ENCODE results near the gene SARS1.

SARS1 gene

DNA sequence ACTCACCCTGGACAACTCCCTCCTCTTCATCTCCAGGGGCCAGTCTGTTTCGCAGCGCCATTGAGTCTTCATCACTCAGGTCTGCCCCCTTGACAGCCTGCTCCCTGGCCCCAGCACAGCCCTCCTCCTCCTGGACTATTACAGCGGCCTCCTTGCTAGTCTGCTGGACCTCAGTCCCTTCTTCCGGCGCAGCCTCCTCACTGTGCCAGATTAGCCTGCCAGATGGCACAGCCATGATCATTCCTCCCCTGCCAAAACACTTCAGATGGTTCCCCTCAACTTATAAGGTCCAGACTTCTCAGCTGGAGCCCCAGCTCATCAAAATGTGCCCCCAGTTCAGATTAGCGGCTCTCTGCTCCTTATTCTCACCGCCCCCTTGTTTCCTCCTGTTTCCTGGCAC lies 28.7 kb downstream of the SARS1 start:
- Histone ChIP-seq H3K9me3 (no peaks in the 10 kb centered on the region), H3K4me3 (ENCODE audit: low read depth, low read length) (no peak overlapping the region), H3K27me3 (no peaks in the 10 kb centered on the region), H3K36me3 (peaks cover 23% of the 10 kb centered on the region), H3K4me1 (peaks cover 7% of the 10 kb centered on the region; the same call in 1 of the 2 replicates)
- no peak for DNase-seq
- TF ChIP-seq, protein P1, sequence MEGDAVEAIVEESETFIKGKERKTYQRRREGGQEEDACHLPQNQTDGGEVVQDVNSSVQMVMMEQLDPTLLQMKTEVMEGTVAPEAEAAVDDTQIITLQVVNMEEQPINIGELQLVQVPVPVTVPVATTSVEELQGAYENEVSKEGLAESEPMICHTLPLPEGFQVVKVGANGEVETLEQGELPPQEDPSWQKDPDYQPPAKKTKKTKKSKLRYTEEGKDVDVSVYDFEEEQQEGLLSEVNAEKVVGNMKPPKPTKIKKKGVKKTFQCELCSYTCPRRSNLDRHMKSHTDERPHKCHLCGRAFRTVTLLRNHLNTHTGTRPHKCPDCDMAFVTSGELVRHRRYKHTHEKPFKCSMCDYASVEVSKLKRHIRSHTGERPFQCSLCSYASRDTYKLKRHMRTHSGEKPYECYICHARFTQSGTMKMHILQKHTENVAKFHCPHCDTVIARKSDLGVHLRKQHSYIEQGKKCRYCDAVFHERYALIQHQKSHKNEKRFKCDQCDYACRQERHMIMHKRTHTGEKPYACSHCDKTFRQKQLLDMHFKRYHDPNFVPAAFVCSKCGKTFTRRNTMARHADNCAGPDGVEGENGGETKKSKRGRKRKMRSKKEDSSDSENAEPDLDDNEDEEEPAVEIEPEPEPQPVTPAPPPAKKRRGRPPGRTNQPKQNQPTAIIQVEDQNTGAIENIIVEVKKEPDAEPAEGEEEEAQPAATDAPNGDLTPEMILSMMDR (IDR thresholded peaks at IDR 0.05; ENCODE audit: low read depth, low read length): no peak

DNA sequence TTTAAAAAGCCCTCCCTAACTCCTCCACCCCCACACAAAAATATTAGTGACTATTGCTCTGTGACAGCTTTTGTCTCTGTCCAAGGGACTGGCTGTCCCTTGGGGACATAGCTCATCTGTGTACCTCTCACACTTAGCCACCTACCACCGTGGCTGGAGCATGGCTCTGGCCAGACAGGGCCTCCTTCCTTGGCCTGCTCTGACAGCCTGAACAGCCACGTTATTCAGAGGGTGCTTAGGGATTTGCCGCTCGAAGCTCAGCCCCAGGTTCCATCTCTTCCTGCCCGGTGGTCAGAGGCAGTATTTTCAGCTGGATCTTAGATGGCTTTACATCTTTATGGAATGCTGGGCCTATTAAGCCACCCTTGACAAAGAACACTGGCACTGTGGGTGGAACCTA lies 29.5 kb downstream of the SARS1 start:
- no peak for DNase-seq
- Histone ChIP-seq H3K9me3 (no peaks in the 10 kb centered on the region), H3K4me3 (ENCODE audit: low read depth, low read length) (no peak overlapping the region), H3K36me3 (peaks cover 14% of the 10 kb centered on the region), H3K27me3 (no peaks in the 10 kb centered on the region), H3K4me1 (peaks cover 7% of the 10 kb centered on the region; the same call in 1 of the 2 replicates)
- TF ChIP-seq, protein P1 (IDR thresholded peaks at IDR 0.05; ENCODE audit: low read depth, low read length): no peak

DNA sequence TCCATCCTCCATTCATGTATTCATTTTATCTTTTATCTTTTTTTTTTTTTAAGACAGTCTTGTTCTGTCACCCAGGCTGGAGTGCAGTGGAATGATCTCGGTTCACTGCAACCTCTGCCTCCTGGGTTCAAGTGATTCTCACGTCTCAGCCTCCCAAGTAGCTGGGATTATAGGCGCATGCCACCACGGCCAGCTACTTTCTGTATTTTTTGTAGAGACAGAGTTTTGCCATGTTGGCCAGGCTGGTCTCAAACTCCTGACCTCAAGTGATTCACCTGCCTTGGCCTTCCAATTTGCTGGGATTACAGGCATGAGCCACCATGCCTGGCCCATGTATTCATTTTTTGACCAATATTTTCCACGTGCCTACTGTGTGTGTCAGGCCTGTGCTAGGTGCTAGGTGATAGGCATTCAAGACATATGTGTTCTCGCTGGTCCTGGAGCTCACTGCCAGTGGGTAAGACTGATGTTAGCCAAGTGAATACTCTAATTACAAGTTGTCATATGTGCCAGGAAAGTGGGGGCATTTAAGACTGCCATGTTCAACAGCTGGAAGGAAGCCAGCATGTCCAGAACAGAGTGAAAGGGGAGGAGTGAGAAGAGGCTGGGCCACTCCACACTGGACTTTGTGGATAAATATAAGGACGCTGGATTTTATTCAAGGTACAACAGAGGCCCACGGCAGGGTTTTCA lies 30.3 kb downstream of the SARS1 start:
- Histone ChIP-seq H3K9me3 (no peaks in the 10 kb centered on the region), H3K4me3 (ENCODE audit: low read depth, low read length) (no peak overlapping the region), H3K27me3 (no peaks in the 10 kb centered on the region), H3K36me3 (peaks cover 6% of the 10 kb centered on the region), H3K4me1 (peaks cover 9% of the 10 kb centered on the region; the same call in 1 of the 2 replicates)
- no peak for DNase-seq
- TF ChIP-seq, protein P1 (IDR thresholded peaks at IDR 0.05; ENCODE audit: low read depth, low read length): no peak

DNA sequence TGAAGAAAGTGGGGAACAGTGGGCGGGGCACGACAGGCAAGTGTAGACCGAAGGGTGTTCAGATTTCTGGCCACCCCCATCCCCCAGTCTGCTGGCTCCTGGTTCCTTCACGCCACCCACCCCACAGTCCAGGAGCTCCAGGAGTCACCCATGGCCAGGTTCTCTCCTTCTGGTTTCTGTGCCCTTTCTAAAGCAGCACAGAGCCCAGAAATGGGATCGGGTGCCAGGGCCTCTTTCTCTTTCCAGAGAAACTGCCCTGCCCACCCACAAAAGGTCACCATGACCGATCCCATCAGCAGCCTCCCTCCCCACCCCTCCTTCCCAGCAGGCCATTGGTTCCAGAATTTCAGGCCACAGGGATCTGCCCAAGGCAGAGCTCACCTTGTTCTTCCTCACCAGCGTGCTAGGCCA lies 32.4 kb downstream of the SARS1 start:
- no peak overlapping the region for H3K4me3 ChIP-seq (ENCODE audit: low read depth, low read length)
- TF ChIP-seq, protein P1 (IDR thresholded peaks at IDR 0.05; ENCODE audit: low read depth, low read length): no peak
- no peaks in the 10 kb centered on the region for H3K9me3 ChIP-seq
- H3K4me1 ChIP-seq: 0 out of 2 replicates have a peak, but pooled peaks cover 5% of the 10 kb centered on the region
- H3K27me3 ChIP-seq: no peaks in the 10 kb centered on the region
- no peak for DNase-seq
- H3K36me3 ChIP-seq: no peaks in the 10 kb centered on the region

DNA sequence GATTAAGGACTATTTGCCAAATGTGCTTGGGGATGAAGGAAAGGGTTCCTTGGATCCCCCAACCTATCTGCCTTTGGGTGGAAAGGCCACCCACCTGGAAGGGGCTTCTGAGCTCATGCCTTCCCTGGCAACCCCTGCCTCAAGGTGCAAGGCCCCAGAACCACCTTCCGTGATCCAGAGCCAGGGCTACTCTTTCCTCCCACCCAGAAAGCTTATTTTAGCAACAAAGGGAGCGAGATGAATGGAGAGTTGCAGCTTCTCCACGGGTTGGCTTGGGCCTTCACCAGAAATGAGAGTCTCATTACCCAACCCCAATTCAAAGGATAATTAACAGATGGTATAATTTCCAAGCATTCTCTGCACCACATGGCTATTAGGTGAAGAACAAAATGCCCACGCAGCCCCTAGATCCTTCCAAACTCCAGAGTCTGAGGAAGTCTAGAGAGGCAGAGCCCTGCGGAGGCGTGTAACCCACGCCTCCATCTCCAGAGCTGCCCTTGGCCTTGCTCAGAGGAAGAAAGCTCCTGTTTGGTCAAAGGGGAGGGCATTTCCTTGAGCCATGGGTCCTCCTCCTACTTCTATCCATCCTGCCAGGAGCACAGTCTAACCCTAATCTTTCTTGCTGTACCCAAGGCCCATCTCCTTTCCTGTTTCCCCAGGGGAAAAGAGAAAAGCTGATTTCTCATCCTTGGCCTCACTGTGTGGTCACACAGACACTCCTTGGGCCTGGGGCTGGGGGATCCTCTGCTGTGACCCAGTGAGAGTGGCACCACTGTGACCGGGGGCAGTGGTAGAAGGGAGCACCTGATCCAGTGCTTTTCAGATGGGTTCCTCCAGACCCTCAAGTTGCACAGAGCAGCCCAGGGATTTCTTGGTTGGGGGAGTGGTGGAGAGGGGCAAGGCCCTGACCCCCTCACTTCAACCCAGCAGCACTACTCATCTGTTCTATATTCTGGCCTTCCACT lies 34.0 kb downstream of the SARS1 start:
- TF ChIP-seq, protein P1 (IDR thresholded peaks at IDR 0.05; ENCODE audit: low read depth, low read length): no peak
- DNase-seq: no peak
- Histone ChIP-seq H3K27me3 (no peaks in the 10 kb centered on the region), H3K4me3 (ENCODE audit: low read depth, low read length) (no peak overlapping the region), H3K9me3 (no peaks in the 10 kb centered on the region), H3K36me3 (no peaks in the 10 kb centered on the region), H3K4me1 (0 out of 2 replicates have a peak, but pooled peaks cover 5% of the 10 kb centered on the region)
